Fibroblast of skin of right biceps (primary cell): Measurements from ENCODE around the gene SNAPC3.
"Not testable (repeated sequence)": the region's sequence is repeated elsewhere in the genome, so short reads cannot be mapped to it uniquely, and the experiment has no call there.

ENCODE experiments used
- DNase-seq: peaks from one replicate; pipeline ENCODE4 v3.0.0-alpha.2; 2013

Gene SNAPC3

GRCh38 chr9:15423231-15423985 is 732 bp downstream of the SNAPC3 start:
- peak; percentile 33 for DNase-seq

GRCh38 chr9:15426019-15426418 is 3.3 kb downstream of the SNAPC3 start:
- no peak for DNase-seq

GRCh38 chr9:15427702-15428101 is 5.0 kb downstream of the SNAPC3 start:
- DNase-seq, result not testable (repeated sequence)

GRCh38 chr9:15430920-15431844 is 8.5 kb downstream of the SNAPC3 start:
- no peak for DNase-seq

GRCh38 chr9:15433191-15433590 is 10.5 kb downstream of the SNAPC3 start:
- DNase-seq, result no peak

GRCh38 chr9:15433661-15434060 is 11.0 kb downstream of the SNAPC3 start:
- no peak for DNase-seq

- no peak for DNase-seq
Measured at GRCh38 chr9:15438891-15439290, 16.2 kb downstream of the SNAPC3 start.

- DNase-seq, result not testable (repeated sequence)
Measured at GRCh38 chr9:15441841-15442240, 19.2 kb downstream of the SNAPC3 start.

GRCh38 chr9:15442264-15442663 is 19.6 kb downstream of the SNAPC3 start:
- DNase-seq, result not testable (repeated sequence)

- no peak for DNase-seq
Measured at GRCh38 chr9:15444141-15444540, 21.5 kb downstream of the SNAPC3 start.

- no peak for DNase-seq
Measured at GRCh38 chr9:15453956-15454355, 31.3 kb downstream of the SNAPC3 start.

GRCh38 chr9:15461056-15461455 is 38.4 kb downstream of the SNAPC3 start:
- no peak for DNase-seq

- DNase-seq, result no peak
Measured at GRCh38 chr9:15461601-15462000, 38.9 kb downstream of the SNAPC3 start.

GRCh38 chr9:15468145-15468544 is 45.5 kb downstream of the SNAPC3 start:
- no peak for DNase-seq

GRCh38 chr9:15469406-15469805 is 46.7 kb downstream of the SNAPC3 start:
- no peak for DNase-seq

- DNase-seq, result peak; percentile 3
Measured at GRCh38 chr9:15469862-15470261, 47.2 kb downstream of the SNAPC3 start.

GRCh38 chr9:15475923-15476536 is 53.4 kb downstream of the SNAPC3 start:
- no peak for DNase-seq

GRCh38 chr9:15480028-15480427 is 57.4 kb downstream of the SNAPC3 start:
- DNase-seq, result no peak

GRCh38 chr9:15482146-15482545 is 59.5 kb downstream of the SNAPC3 start:
- no peak for DNase-seq

GRCh38 chr9:15484802-15485201 is 62.1 kb downstream of the SNAPC3 start:
- DNase-seq, result no peak

GRCh38 chr9:15485836-15486666 is 63.4 kb downstream of the SNAPC3 start:
- DNase-seq, result peak; percentile 29

GRCh38 chr9:15491950-15492349 is 69.3 kb downstream of the SNAPC3 start:
- DNase-seq, result no peak
